Mesendoderm (in vitro differentiated cells): ENCODE data around the gene ARFGAP1.
"Not testable (repeated sequence)": the region's sequence is repeated elsewhere in the genome, so short reads cannot be mapped to it uniquely, and the experiment has no call there.

ENCODE experiments used
- DNase-seq: peaks from one replicate; pipeline ENCODE4 v3.0.0; 2013
- H2AK5ac ChIP-seq: 2 replicates; pipeline ENCODE4 v1.6.1; 2013; ENCODE audit warnings: low read length, inconsistent platforms
- H2BK120ac ChIP-seq: 2 replicates; pipeline ENCODE4 v1.6.1; 2013; ENCODE audit warnings: low read depth, mild to moderate bottlenecking, low read length, moderate library complexity, mixed read lengths
- H2BK15ac ChIP-seq: replicated peaks from 2 replicates; pipeline ENCODE4 v1.6.1; 2013; ENCODE audit warnings: low read depth, mild to moderate bottlenecking, moderate library complexity
- H2BK5ac ChIP-seq: 2 replicates; pipeline ENCODE4 v1.6.1; 2013; ENCODE audit warnings: low read length, inconsistent platforms
- H3K18ac ChIP-seq: 2 replicates; pipeline ENCODE4 v1.6.1; 2013; ENCODE audit warnings: mild to moderate bottlenecking, low read length, mixed read lengths
- H3K23ac ChIP-seq: one replicate; pipeline ENCODE4 v1.6.1; 2013; ENCODE audit warnings: low read length
- H3K27ac ChIP-seq: 2 replicates; pipeline ENCODE4 v1.5.1; 2013; ENCODE audit warnings: low read depth, mild to moderate bottlenecking, inconsistent platforms, low read length, moderate library complexity
- H3K27me3 ChIP-seq: 2 replicates; pipeline ENCODE4 v1.6.1; 2013; ENCODE audit warnings: low read length, control low read depth, mild to moderate bottlenecking, inconsistent platforms; ENCODE audit not compliant: insufficient read depth, poor library complexity
- H3K36me3 ChIP-seq: 2 replicates; pipeline ENCODE4 v1.6.1; 2013; ENCODE audit warnings: low read length, inconsistent platforms; ENCODE audit not compliant: control insufficient read depth, insufficient read depth
- H3K4ac ChIP-seq: one replicate; pipeline ENCODE4 v1.6.1; 2013; ENCODE audit warnings: low read depth, mild to moderate bottlenecking, low read length, moderate library complexity
- H3K4me1 ChIP-seq: 2 replicates; pipeline ENCODE4 v1.6.1; 2013; ENCODE audit warnings: low read depth, low read length, inconsistent platforms; ENCODE audit not compliant: control insufficient read depth
- H3K4me2 ChIP-seq: 2 replicates; pipeline ENCODE4 v1.6.1; 2013; ENCODE audit warnings: low read length
- H3K4me3 ChIP-seq: 2 replicates; pipeline ENCODE4 v1.5.1; 2013; ENCODE audit warnings: mild to moderate bottlenecking, low read length
- H3K56ac ChIP-seq: one replicate; pipeline ENCODE4 v1.6.1; 2013; ENCODE audit warnings: low read length
- H3K79me1 ChIP-seq: 2 replicates; pipeline ENCODE4 v1.6.1; 2013; ENCODE audit warnings: low read length, inconsistent platforms
- H3K79me2 ChIP-seq: 2 replicates; pipeline ENCODE4 v1.6.1; 2013; ENCODE audit warnings: mild to moderate bottlenecking, low read length; ENCODE audit not compliant: control insufficient read depth, insufficient read depth
- H3K9ac ChIP-seq: 2 replicates; pipeline ENCODE4 v1.6.1; 2013; ENCODE audit warnings: low read length, inconsistent platforms
- H4K5ac ChIP-seq: one replicate; pipeline ENCODE4 v1.6.1; 2013; ENCODE audit warnings: low read length
- H4K8ac ChIP-seq: one replicate; pipeline ENCODE4 v1.6.1; 2013; ENCODE audit warnings: low read depth, mild to moderate bottlenecking, control low read depth, low read length, moderate library complexity
- WGBS: extraction: QIAGEN DNeasy Blood & Tissue Kit; methylation state at CpG from one replicate; pipeline ENCODE4 v1.1.7; 2013; ENCODE audit warnings: low lambda C conversion rate, missing lambda C conversion rate; ENCODE audit not compliant: insufficient coverage; ENCODE audit errors: extremely low coverage; 5-methylcytosine and 5-hydroxymethylcytosine counted together

The ARFGAP1 gene

GRCh38 chr20:63303095-63303666, 30.6 kb downstream of the ARFGAP1 start:
- WGBS = no CpG with 5 or more reads among the region's 5 CpGs

GRCh38 chr20:63305393-63305792, 32.8 kb downstream of the ARFGAP1 start:
- H3K23ac ChIP-seq = no peak overlapping the region
- H2BK5ac ChIP-seq = no peak overlapping the region
- H2BK15ac ChIP-seq = no peak overlapping the region
- no peak overlapping the region for H3K56ac ChIP-seq
- no peak overlapping the region for H3K4ac ChIP-seq
- no peak overlapping the region for H2BK120ac ChIP-seq
- DNase-seq = no peak
- WGBS = no CpG with 5 or more reads among the region's 8 CpGs
- no peak overlapping the region for H4K5ac ChIP-seq
- no peak overlapping the region for H3K4me2 ChIP-seq
- H2AK5ac ChIP-seq = no peak overlapping the region
- H3K79me1 ChIP-seq = no peaks in the 10 kb centered on the region
- H3K18ac ChIP-seq = no peak overlapping the region
- H4K8ac ChIP-seq = no peak overlapping the region
- H3K36me3 ChIP-seq = no peaks in the 10 kb centered on the region
- no peak overlapping the region for H3K27ac ChIP-seq
- no peaks in the 10 kb centered on the region for H3K4me1 ChIP-seq
- no peak overlapping the region for H3K9ac ChIP-seq
- no peaks in the 10 kb centered on the region for H3K79me2 ChIP-seq
- H3K27me3 ChIP-seq = no peaks in the 10 kb centered on the region
- no peak overlapping the region for H3K4me3 ChIP-seq

More at GRCh38 chr20:63303095-63303666, 30.6 kb downstream of the ARFGAP1 start:
- no peak for DNase-seq
- no peak overlapping the region for H2BK5ac ChIP-seq
- H3K4ac ChIP-seq = no peak overlapping the region
- no peak overlapping the region for H3K9ac ChIP-seq
- H3K79me2 ChIP-seq = no peaks in the 10 kb centered on the region
- H2AK5ac ChIP-seq = no peak overlapping the region
- no peaks in the 10 kb centered on the region for H3K27me3 ChIP-seq
- no peaks in the 10 kb centered on the region for H3K36me3 ChIP-seq
- H3K4me3 ChIP-seq = no peak overlapping the region
- H3K27ac ChIP-seq = no peak overlapping the region
- no peak overlapping the region for H4K8ac ChIP-seq
- H3K23ac ChIP-seq = no peak overlapping the region
- H2BK15ac ChIP-seq = no peak overlapping the region
- no peak overlapping the region for H3K4me2 ChIP-seq
- no peak overlapping the region for H4K5ac ChIP-seq
- H2BK120ac ChIP-seq = no peak overlapping the region
- no peaks in the 10 kb centered on the region for H3K79me1 ChIP-seq
- H3K4me1 ChIP-seq = no peaks in the 10 kb centered on the region
- no peak overlapping the region for H3K18ac ChIP-seq
- H3K56ac ChIP-seq = no peak overlapping the region

- not testable (repeated sequence) for H2BK120ac ChIP-seq, H3K4me2 ChIP-seq, H3K79me1 ChIP-seq, H4K5ac ChIP-seq, H3K36me3 ChIP-seq, H3K18ac ChIP-seq, H3K56ac ChIP-seq, DNase-seq, H3K4me1 ChIP-seq, H3K27me3 ChIP-seq, H3K27ac ChIP-seq, H2BK5ac ChIP-seq, H3K9ac ChIP-seq, H3K4me3 ChIP-seq, H3K23ac ChIP-seq, H4K8ac ChIP-seq, H3K4ac ChIP-seq, H2AK5ac ChIP-seq, H3K79me2 ChIP-seq, H2BK15ac ChIP-seq
- no CpG with 5 or more reads among the region's 30 CpGs for WGBS
Observed at GRCh38 chr20:63305933-63306672, 33.5 kb downstream of the ARFGAP1 start.

GRCh38 chr20:63306673-63307537, 34.3 kb downstream of the ARFGAP1 start:
- no peak overlapping the region for H3K23ac ChIP-seq
- no peaks in the 10 kb centered on the region for H3K36me3 ChIP-seq
- H3K79me2 ChIP-seq = no peaks in the 10 kb centered on the region
- H4K5ac ChIP-seq = no peak overlapping the region
- no peaks in the 10 kb centered on the region for H3K79me1 ChIP-seq
- no peak overlapping the region for H3K4me3 ChIP-seq
- H2BK15ac ChIP-seq = no peak overlapping the region
- no CpG with 5 or more reads among the region's 35 CpGs for WGBS
- no peak overlapping the region for H2BK120ac ChIP-seq
- H2AK5ac ChIP-seq = no peak overlapping the region
- H4K8ac ChIP-seq = no peak overlapping the region
- no peak overlapping the region for H3K18ac ChIP-seq
- H3K4me1 ChIP-seq = no peaks in the 10 kb centered on the region
- H3K27me3 ChIP-seq = no peaks in the 10 kb centered on the region
- no peak overlapping the region for H3K56ac ChIP-seq
- no peak overlapping the region for H2BK5ac ChIP-seq
- DNase-seq = no peak
- H3K27ac ChIP-seq = no peak overlapping the region
- H3K9ac ChIP-seq = no peak overlapping the region
- H3K4me2 ChIP-seq = no peak overlapping the region
- H3K4ac ChIP-seq = no peak overlapping the region

- Histone ChIP-seq H3K79me2 (no peaks in the 10 kb centered on the region), H2BK5ac (no peak overlapping the region), H3K9ac (no peak overlapping the region), H3K4me1 (no peaks in the 10 kb centered on the region), H3K56ac (no peak overlapping the region), H4K5ac (no peak overlapping the region), H3K27me3 (no peaks in the 10 kb centered on the region), H2BK120ac (no peak overlapping the region), H3K36me3 (no peaks in the 10 kb centered on the region), H2BK15ac (no peak overlapping the region), H3K27ac (no peak overlapping the region), H3K4ac (no peak overlapping the region), H3K4me3 (no peak overlapping the region), H3K79me1 (no peaks in the 10 kb centered on the region), H2AK5ac (no peak overlapping the region), H3K18ac (no peak overlapping the region), H3K23ac (no peak overlapping the region), H4K8ac (no peak overlapping the region), H3K4me2 (no peak overlapping the region)
- no peak for DNase-seq
- WGBS = no CpG with 5 or more reads among the region's 23 CpGs
Observed at GRCh38 chr20:63307538-63308217, 35.1 kb downstream of the ARFGAP1 start.
